ENCODE data around the gene AUTS2. TPM values are rescaled to one million over a fixed set of nuclear protein-coding genes. Genes with fewer than 3 reads are reported as not detected.

AUTS2 gene
- total and polyA plus RNA-seq, 2 experiments from 2014 or later: 32.0 to 91.0 TPM

DNA sequence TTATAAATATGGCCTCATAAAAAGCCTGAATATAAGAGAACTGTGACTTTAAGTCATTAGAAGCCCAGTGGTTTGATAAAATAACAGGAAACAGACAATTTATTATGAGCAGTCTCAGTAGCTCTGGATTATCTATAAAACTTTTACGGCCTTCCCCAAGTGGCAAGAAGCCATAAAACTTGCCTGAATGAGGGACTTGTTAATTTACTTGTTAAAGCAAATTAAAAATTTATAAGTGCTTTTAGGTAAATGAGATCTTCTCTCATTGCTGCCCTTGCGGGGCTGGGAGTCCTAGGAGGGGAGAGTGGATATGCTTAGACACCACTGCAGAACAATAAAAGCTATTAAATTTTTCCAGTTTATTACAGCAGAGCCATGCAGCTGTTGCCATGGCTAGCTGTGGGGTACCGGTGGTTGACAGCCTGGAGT, 499.9 kb downstream of the AUTS2 start:
- H4K20me1 ChIP-seq (replicated peaks; ENCODE audit: insufficient read depth): no peaks in the 10 kb centered on the region
- no peak overlapping the region for H3K4me3 ChIP-seq
- ATAC-seq (no peak), DNase-seq (ENCODE audit: low spot score) (no peak)
- peaks cover 16% of the 10 kb centered on the region for H3K4me1 ChIP-seq (ENCODE audit: insufficient read depth)
- no peak overlapping the region for H3K4me2 ChIP-seq
- no peaks in the 10 kb centered on the region for H3K9me2 ChIP-seq (ENCODE audit: insufficient read depth)
- H3K79me2 ChIP-seq (replicated peaks; ENCODE audit: insufficient read depth): no peaks in the 10 kb centered on the region
- no peaks in the 10 kb centered on the region for H3K36me3 Mint-ChIP-seq (ENCODE audit: low read depth)
- H3K4me3 Mint-ChIP-seq: no peak overlapping the region
- H3F3A ChIP-seq (replicated peaks; ENCODE audit: low read depth): no peaks in the 10 kb centered on the region
- no peak overlapping the region for H2AFZ ChIP-seq
- peaks cover 14% of the 10 kb centered on the region for H3K4me1 Mint-ChIP-seq
- no peak overlapping the region for H3K27ac Mint-ChIP-seq
- H3K27me3 Mint-ChIP-seq (ENCODE audit: insufficient read depth, low read depth, poor library complexity): no peaks in the 10 kb centered on the region
- no peaks in the 10 kb centered on the region for H3K27me3 ChIP-seq (ENCODE audit: insufficient read depth)
- no peak overlapping the region for H3K27ac ChIP-seq (ENCODE audit: low read depth)
- no peaks in the 10 kb centered on the region for H3K9me3 Mint-ChIP-seq
- TF ChIP-seq, protein P1, sequence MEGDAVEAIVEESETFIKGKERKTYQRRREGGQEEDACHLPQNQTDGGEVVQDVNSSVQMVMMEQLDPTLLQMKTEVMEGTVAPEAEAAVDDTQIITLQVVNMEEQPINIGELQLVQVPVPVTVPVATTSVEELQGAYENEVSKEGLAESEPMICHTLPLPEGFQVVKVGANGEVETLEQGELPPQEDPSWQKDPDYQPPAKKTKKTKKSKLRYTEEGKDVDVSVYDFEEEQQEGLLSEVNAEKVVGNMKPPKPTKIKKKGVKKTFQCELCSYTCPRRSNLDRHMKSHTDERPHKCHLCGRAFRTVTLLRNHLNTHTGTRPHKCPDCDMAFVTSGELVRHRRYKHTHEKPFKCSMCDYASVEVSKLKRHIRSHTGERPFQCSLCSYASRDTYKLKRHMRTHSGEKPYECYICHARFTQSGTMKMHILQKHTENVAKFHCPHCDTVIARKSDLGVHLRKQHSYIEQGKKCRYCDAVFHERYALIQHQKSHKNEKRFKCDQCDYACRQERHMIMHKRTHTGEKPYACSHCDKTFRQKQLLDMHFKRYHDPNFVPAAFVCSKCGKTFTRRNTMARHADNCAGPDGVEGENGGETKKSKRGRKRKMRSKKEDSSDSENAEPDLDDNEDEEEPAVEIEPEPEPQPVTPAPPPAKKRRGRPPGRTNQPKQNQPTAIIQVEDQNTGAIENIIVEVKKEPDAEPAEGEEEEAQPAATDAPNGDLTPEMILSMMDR (conservative IDR thresholded peaks at IDR 0.05; ENCODE audit: low read depth in 2 of 2): no peak
- no peaks in the 10 kb centered on the region for H3K36me3 ChIP-seq (ENCODE audit: insufficient read depth)

DNA sequence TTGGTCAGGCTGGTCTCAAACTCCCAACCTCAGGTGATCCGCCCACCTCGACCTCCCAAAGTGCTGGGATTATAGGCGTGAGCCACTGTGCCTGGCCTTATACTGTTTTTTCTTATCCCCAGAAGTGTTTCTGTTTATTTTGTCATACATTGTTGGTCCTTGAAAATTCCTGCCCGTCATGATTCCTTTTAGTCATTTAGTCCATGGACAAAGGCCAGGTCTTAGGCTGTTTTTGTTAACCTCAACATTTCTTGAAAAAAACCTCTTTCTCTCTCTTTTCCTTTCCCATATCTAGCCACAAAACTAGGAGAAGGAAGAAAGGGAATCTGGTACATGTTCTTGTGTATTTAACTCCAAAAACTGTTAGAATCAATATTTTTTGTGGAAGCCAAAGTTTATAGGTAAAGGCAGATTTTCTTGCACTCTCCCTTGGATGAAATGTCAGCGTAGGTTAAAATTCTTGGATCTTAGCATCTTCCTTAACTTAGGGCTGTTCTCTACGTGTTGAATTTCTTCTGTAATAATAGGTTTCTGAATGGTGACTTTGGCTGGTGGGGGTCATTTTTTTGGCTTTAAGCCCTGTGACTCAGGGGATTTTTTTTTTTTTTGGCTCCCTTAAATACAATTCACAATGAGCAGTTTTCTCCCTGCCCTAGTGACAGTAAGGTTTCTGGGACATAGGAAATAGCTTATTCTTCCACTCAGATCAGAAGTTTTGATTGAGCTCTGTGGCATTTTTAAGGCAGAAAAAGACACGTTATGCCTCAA, 500.8 kb downstream of the AUTS2 start:
- DNase-seq (ENCODE audit: low spot score) (no peak), ATAC-seq (no peak)
- Histone ChIP-seq H3K4me3 (no peak overlapping the region), H3K27ac (ENCODE audit: low read depth) (no peak overlapping the region), H4K20me1 (replicated peaks; ENCODE audit: insufficient read depth) (no peaks in the 10 kb centered on the region), H3K9me2 (ENCODE audit: insufficient read depth) (no peaks in the 10 kb centered on the region), H3K4me2 (no peak overlapping the region), H3K4me1 (ENCODE audit: insufficient read depth) (peaks cover 15% of the 10 kb centered on the region), H2AFZ (no peak overlapping the region), H3K36me3 (ENCODE audit: insufficient read depth) (no peaks in the 10 kb centered on the region), H3F3A (replicated peaks; ENCODE audit: low read depth) (no peaks in the 10 kb centered on the region), H3K27me3 (ENCODE audit: insufficient read depth) (no peaks in the 10 kb centered on the region), H3K79me2 (replicated peaks; ENCODE audit: insufficient read depth) (no peaks in the 10 kb centered on the region)
- Mint-ChIP-seq H3K27me3 (ENCODE audit: insufficient read depth, low read depth, poor library complexity) (no peaks in the 10 kb centered on the region), H3K4me1 (peaks cover 9% of the 10 kb centered on the region), H3K36me3 (ENCODE audit: low read depth) (no peaks in the 10 kb centered on the region), H3K4me3 (no peak overlapping the region), H3K27ac (no peak overlapping the region), H3K9me3 (no peaks in the 10 kb centered on the region)
- TF ChIP-seq, protein P2, sequence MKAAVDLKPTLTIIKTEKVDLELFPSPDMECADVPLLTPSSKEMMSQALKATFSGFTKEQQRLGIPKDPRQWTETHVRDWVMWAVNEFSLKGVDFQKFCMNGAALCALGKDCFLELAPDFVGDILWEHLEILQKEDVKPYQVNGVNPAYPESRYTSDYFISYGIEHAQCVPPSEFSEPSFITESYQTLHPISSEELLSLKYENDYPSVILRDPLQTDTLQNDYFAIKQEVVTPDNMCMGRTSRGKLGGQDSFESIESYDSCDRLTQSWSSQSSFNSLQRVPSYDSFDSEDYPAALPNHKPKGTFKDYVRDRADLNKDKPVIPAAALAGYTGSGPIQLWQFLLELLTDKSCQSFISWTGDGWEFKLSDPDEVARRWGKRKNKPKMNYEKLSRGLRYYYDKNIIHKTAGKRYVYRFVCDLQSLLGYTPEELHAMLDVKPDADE (IDR thresholded peaks at IDR 0.05): no peak
- TF ChIP-seq STAT1 (IDR thresholded peaks at IDR 0.05; ENCODE audit: unreplicated experiment) (no peak), EZH2 (IDR thresholded peaks at IDR 0.05; ENCODE audit: low read depth, unreplicated experiment) (no peak), ZNF331 (CRISPR knock-in tag; IDR thresholded peaks at IDR 0.05; ENCODE audit: low read depth) (no peak), POLR2AphosphoS5 (IDR thresholded peaks at IDR 0.05; ENCODE audit: low read depth) (no peak)
- TF ChIP-seq, protein P3, sequence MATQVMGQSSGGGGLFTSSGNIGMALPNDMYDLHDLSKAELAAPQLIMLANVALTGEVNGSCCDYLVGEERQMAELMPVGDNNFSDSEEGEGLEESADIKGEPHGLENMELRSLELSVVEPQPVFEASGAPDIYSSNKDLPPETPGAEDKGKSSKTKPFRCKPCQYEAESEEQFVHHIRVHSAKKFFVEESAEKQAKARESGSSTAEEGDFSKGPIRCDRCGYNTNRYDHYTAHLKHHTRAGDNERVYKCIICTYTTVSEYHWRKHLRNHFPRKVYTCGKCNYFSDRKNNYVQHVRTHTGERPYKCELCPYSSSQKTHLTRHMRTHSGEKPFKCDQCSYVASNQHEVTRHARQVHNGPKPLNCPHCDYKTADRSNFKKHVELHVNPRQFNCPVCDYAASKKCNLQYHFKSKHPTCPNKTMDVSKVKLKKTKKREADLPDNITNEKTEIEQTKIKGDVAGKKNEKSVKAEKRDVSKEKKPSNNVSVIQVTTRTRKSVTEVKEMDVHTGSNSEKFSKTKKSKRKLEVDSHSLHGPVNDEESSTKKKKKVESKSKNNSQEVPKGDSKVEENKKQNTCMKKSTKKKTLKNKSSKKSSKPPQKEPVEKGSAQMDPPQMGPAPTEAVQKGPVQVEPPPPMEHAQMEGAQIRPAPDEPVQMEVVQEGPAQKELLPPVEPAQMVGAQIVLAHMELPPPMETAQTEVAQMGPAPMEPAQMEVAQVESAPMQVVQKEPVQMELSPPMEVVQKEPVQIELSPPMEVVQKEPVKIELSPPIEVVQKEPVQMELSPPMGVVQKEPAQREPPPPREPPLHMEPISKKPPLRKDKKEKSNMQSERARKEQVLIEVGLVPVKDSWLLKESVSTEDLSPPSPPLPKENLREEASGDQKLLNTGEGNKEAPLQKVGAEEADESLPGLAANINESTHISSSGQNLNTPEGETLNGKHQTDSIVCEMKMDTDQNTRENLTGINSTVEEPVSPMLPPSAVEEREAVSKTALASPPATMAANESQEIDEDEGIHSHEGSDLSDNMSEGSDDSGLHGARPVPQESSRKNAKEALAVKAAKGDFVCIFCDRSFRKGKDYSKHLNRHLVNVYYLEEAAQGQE (IDR thresholded peaks at IDR 0.05; ENCODE audit: unreplicated experiment): no peak
- TF ChIP-seq, protein P4, sequence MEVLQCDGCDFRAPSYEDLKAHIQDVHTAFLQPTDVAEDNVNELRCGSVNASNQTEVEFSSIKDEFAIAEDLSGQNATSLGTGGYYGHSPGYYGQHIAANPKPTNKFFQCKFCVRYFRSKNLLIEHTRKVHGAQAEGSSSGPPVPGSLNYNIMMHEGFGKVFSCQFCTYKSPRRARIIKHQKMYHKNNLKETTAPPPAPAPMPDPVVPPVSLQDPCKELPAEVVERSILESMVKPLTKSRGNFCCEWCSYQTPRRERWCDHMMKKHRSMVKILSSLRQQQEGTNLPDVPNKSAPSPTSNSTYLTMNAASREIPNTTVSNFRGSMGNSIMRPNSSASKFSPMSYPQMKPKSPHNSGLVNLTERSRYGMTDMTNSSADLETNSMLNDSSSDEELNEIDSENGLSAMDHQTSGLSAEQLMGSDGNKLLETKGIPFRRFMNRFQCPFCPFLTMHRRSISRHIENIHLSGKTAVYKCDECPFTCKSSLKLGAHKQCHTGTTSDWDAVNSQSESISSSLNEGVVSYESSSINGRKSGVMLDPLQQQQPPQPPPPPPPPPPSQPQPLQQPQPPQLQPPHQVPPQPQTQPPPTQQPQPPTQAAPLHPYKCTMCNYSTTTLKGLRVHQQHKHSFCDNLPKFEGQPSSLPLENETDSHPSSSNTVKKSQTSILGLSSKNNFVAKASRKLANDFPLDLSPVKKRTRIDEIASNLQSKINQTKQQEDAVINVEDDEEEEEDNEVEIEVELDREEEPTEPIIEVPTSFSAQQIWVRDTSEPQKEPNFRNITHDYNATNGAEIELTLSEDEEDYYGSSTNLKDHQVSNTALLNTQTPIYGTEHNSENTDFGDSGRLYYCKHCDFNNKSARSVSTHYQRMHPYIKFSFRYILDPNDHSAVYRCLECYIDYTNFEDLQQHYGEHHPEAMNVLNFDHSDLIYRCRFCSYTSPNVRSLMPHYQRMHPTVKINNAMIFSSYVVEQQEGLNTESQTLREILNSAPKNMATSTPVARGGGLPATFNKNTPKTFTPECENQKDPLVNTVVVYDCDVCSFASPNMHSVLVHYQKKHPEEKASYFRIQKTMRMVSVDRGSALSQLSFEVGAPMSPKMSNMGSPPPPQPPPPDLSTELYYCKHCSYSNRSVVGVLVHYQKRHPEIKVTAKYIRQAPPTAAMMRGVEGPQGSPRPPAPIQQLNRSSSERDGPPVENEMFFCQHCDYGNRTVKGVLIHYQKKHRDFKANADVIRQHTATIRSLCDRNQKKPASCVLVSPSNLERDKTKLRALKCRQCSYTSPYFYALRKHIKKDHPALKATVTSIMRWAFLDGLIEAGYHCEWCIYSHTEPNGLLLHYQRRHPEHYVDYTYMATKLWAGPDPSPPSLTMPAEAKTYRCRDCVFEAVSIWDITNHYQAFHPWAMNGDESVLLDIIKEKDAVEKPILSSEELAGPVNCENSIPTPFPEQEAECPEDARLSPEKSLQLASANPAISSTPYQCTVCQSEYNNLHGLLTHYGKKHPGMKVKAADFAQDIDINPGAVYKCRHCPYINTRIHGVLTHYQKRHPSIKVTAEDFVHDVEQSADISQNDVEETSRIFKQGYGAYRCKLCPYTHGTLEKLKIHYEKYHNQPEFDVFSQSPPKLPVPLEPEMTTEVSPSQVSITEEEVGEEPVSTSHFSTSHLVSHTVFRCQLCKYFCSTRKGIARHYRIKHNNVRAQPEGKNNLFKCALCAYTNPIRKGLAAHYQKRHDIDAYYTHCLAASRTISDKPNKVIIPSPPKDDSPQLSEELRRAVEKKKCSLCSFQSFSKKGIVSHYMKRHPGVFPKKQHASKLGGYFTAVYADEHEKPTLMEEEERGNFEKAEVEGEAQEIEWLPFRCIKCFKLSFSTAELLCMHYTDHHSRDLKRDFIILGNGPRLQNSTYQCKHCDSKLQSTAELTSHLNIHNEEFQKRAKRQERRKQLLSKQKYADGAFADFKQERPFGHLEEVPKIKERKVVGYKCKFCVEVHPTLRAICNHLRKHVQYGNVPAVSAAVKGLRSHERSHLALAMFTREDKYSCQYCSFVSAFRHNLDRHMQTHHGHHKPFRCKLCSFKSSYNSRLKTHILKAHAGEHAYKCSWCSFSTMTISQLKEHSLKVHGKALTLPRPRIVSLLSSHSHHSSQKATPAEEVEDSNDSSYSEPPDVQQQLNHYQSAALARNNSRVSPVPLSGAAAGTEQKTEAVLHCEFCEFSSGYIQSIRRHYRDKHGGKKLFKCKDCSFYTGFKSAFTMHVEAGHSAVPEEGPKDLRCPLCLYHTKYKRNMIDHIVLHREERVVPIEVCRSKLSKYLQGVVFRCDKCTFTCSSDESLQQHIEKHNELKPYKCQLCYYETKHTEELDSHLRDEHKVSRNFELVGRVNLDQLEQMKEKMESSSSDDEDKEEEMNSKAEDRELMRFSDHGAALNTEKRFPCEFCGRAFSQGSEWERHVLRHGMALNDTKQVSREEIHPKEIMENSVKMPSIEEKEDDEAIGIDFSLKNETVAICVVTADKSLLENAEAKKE (CRISPR knock-in tag; IDR thresholded peaks at IDR 0.05): no peak

Data from GM23338 (cell line).